Esophagus (tissue), 2 donors: Measurements from ENCODE around the gene INTS6. TPM values are rescaled to one million over a fixed set of nuclear protein-coding genes. Genes with fewer than 3 reads are reported as not detected.
A peak's percentile ranks its signal among the peaks of the same experiment; 100 is the strongest.

Experiments used
- H3K27ac ChIP-seq, 2 donors: one replicate each; pipeline ENCODE4 v1.5.1; 2013; ENCODE audit warnings: low read depth in 2 of 2, mild to moderate bottlenecking in 2 of 2, inconsistent platforms in 1 of 2, low read length in 1 of 2, moderate library complexity in 1 of 2
- H3K27me3 ChIP-seq, 2 donors: one replicate each; pipeline ENCODE4 v1.6.1; 2013; ENCODE audit warnings: low read length in 2 of 2, control low read depth in 1 of 2, mild to moderate bottlenecking in 1 of 2; ENCODE audit not compliant: insufficient read depth in 2 of 2, control insufficient read depth in 1 of 2
- H3K36me3 ChIP-seq, 2 donors: one replicate each; pipeline ENCODE4 v1.6.1; 2013; ENCODE audit warnings: low read length in 1 of 2; ENCODE audit not compliant: control insufficient read depth in 2 of 2, insufficient read depth in 2 of 2
- H3K4me1 ChIP-seq, 2 donors: one replicate each; pipeline ENCODE4 v1.6.1; 2013; ENCODE audit warnings: low read length in 1 of 2; ENCODE audit not compliant: control insufficient read depth in 2 of 2, insufficient read depth in 2 of 2
- H3K4me3 ChIP-seq, 2 donors: one replicate each; pipeline ENCODE4 v1.5.1; 2013; ENCODE audit warnings: low read length in 2 of 2, mild to moderate bottlenecking in 2 of 2, low read depth in 1 of 2, moderate library complexity in 1 of 2
- H3K9me3 ChIP-seq, 2 donors: one replicate each; pipeline ENCODE4 v1.6.1; 2013; ENCODE audit warnings: mild to moderate bottlenecking in 2 of 2, low read depth in 1 of 2, low read length in 1 of 2, moderate library complexity in 1 of 2; ENCODE audit not compliant: control insufficient read depth in 2 of 2, insufficient read depth in 1 of 2
- WGBS, 2 donors: extraction: QIAGEN DNeasy Blood & Tissue Kit; methylation state at CpG; one replicate each; pipeline ENCODE4 v1.1.7; 2013; 5-methylcytosine and 5-hydroxymethylcytosine counted together
- polyA plus RNA-seq, 2 donors: library from polyadenylated mRNA; stranded (reverse); fragments of 200-250 nt; gene quantifications; one replicate each; pipeline ENCODE4 v1.2.3, GENCODE V29; 2013
- donor health status: healthy with polysubstance abuse.
- donor health status: Bipolar disorder and iron deficiency.

Gene INTS6
- 10 to 100 TPM in 1 of 2 donors, 1 to 10 TPM in 1; 9.6 to 11.5 TPM for polyA plus RNA-seq

GRCh38 chr13:51452361-51453206 is at the start of gene INTS6:
INTS6 (minus strand) TSS chr13:51453036; CDS start chr13:51452525, 511 bp downstream.
- peaks cover 3% of the 10 kb centered on the region in 2 donors for H3K4me1 ChIP-seq
- H3K36me3 ChIP-seq, result peaks cover 0 to 6% of the 10 kb centered on the region in 2 donors
- 0 to 1% methylated on average over 53 to 69 of the region's 69 CpGs for WGBS, 2 donors
- peak within 1 kb of the TSS; percentile 90 to 92 for H3K4me3 ChIP-seq
- peak within 1 kb of the TSS; percentile 98 to 99 for H3K27ac ChIP-seq
- no peaks in the 10 kb centered on the region for H3K27me3 ChIP-seq
- peaks cover 0 to 5% of the 10 kb centered on the region in 2 donors for H3K9me3 ChIP-seq

GRCh38 chr13:51502153-51502651 is 49.4 kb upstream of the INTS6 start:
- H3K4me3 ChIP-seq, result no peak overlapping the region
- H3K9me3 ChIP-seq, result no peaks in the 10 kb centered on the region
- H3K36me3 ChIP-seq, result no peaks in the 10 kb centered on the region
- no peaks in the 10 kb centered on the region for H3K4me1 ChIP-seq
- H3K27me3 ChIP-seq, result no peaks in the 10 kb centered on the region
- no peak overlapping the region for H3K27ac ChIP-seq

- Histone ChIP-seq H3K27me3 (no peaks in the 10 kb centered on the region), H3K36me3 (no peaks in the 10 kb centered on the region), H3K4me3 (no peak overlapping the region), H3K4me1 (no peaks in the 10 kb centered on the region), H3K9me3 (no peaks in the 10 kb centered on the region), H3K27ac (no peak overlapping the region)
- WGBS, 2 donors, result 60 to 73% methylated on average over 1 of the region's 1 CpG
Observed at GRCh38 chr13:51501592-51502152, 48.8 kb upstream of the INTS6 start.

- Histone ChIP-seq H3K36me3 (no peaks in the 10 kb centered on the region), H3K4me3 (no peak overlapping the region), H3K4me1 (no peaks in the 10 kb centered on the region), H3K9me3 (no peaks in the 10 kb centered on the region), H3K27me3 (no peaks in the 10 kb centered on the region), H3K27ac (no peak overlapping the region)
- 89 to 90% methylated on average over 4 of the region's 4 CpGs for WGBS, 2 donors
Observed at GRCh38 chr13:51501096-51501495, 48.3 kb upstream of the INTS6 start.

- 41 to 58% methylated on average over 2 of the region's 2 CpGs for WGBS, 2 donors
- Histone ChIP-seq H3K36me3 (no peaks in the 10 kb centered on the region), H3K27ac (no peak overlapping the region), H3K27me3 (no peaks in the 10 kb centered on the region), H3K4me1 (no peaks in the 10 kb centered on the region), H3K4me3 (no peak overlapping the region), H3K9me3 (no peaks in the 10 kb centered on the region)
Observed at GRCh38 chr13:51500687-51501086, 47.9 kb upstream of the INTS6 start.

- no peak overlapping the region for H3K4me3 ChIP-seq
- 83 to 91% methylated on average over 4 of the region's 4 CpGs for WGBS, 2 donors
Observed at GRCh38 chr13:51499841-51500240, 47.0 kb upstream of the INTS6 start.

GRCh38 chr13:51495316-51495715 is 42.5 kb upstream of the INTS6 start:
- no peaks in the 10 kb centered on the region for H3K9me3 ChIP-seq
- no peak overlapping the region for H3K27ac ChIP-seq
- no peaks in the 10 kb centered on the region for H3K36me3 ChIP-seq
- H3K4me1 ChIP-seq, result no peaks in the 10 kb centered on the region
- 48 to 50% methylated on average over 1 of the region's 1 CpG for WGBS, 2 donors
- no peak overlapping the region for H3K4me3 ChIP-seq
- no peaks in the 10 kb centered on the region for H3K27me3 ChIP-seq

More at GRCh38 chr13:51499841-51500240, 47.0 kb upstream of the INTS6 start:
- no peak overlapping the region for H3K27ac ChIP-seq
- no peaks in the 10 kb centered on the region for H3K4me1 ChIP-seq
- H3K27me3 ChIP-seq, result no peaks in the 10 kb centered on the region
- H3K36me3 ChIP-seq, result no peaks in the 10 kb centered on the region
- no peaks in the 10 kb centered on the region for H3K9me3 ChIP-seq

GRCh38 chr13:51494156-51494555 is 41.3 kb upstream of the INTS6 start:
- Histone ChIP-seq H3K4me3 (no peak overlapping the region), H3K27ac (no peak overlapping the region), H3K36me3 (no peaks in the 10 kb centered on the region), H3K9me3 (no peaks in the 10 kb centered on the region), H3K27me3 (no peaks in the 10 kb centered on the region), H3K4me1 (no peaks in the 10 kb centered on the region)

GRCh38 chr13:51488212-51488611 is 35.4 kb upstream of the INTS6 start:
- H3K9me3 ChIP-seq, result no peaks in the 10 kb centered on the region
- H3K4me1 ChIP-seq, result peaks cover 0 to 3% of the 10 kb centered on the region in 2 donors
- no peaks in the 10 kb centered on the region for H3K27me3 ChIP-seq
- no peak overlapping the region for H3K4me3 ChIP-seq
- no peaks in the 10 kb centered on the region for H3K36me3 ChIP-seq
- 55 to 62% methylated on average over 2 of the region's 2 CpGs for WGBS, 2 donors
- H3K27ac ChIP-seq, result no peak overlapping the region
